Ovary (tissue), 3 donors: ENCODE measurements around the gene RTKN.

Experiments
- EP300 ChIP-seq: sonication (generic); formaldehyde crosslinking; IDR thresholded peaks from one replicate; pipeline ENCODE4 v1.6.1; 2017; ENCODE audit warnings: antibody characterized with exemption
- POLR2A ChIP-seq: fragments of 450-650 bp; IDR thresholded peaks from one replicate; pipeline ENCODE4 v1.6.1; 2017; ENCODE audit warnings: antibody characterized with exemption, mild to moderate bottlenecking, moderate library complexity
- TF ChIP-seq, protein P1 (sequence below), 3 donors: fragments of 450-650 bp in 2 of 3; fragments of 200-600 bp in 1 of 3; IDR thresholded peaks; one replicate each; pipeline versions ENCODE4 v1.5.1 to v1.8.0; 2016 to 2022; ENCODE audit warnings: antibody characterized with exemption in 3 of 3, mild to moderate bottlenecking in 1 of 3
- donor health status: DM: no; HTN: no; CAD: no.

DNA sequence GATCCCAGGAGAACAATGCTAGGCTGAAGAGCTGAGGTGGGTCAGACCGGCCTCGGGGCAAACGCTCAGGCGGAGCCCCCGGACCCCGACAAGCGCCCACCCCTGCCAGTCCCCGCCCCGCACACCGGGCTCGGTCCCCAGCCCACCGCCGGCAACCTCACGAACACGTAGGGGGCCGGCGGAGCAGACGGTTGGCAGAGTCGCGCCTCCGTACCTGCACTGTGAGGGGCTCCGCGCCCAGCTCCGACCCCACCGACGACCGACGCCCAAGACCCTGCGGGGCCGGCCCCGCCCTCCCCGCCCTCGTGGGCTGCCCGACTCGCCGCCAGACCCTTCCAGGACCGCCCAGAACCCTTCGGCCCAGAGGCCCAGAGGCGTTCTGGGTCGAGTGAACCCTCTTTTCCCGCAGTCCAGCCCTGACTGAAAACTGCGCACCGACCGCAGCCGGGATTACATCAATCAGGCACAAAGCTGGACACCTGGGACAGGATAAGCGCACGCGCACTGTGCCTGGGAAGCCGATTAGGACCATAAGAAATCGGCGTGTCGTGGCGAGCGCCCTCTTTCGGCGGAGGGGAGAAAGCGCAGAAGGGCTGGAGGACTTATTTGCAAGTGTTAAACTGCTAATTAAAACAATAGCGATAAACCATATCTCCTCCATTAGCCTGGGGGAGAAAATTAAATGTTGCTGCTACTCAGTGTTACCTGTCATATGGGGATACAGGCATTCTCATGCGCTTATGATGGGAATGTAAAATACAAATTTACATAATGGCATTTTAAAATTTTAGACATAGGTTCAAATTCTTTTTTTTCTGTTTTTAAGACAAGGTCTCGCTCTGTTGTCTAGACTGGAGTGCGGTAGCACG is 49.9 kb downstream of the RTKN start:
- TF ChIP-seq, protein P1, sequence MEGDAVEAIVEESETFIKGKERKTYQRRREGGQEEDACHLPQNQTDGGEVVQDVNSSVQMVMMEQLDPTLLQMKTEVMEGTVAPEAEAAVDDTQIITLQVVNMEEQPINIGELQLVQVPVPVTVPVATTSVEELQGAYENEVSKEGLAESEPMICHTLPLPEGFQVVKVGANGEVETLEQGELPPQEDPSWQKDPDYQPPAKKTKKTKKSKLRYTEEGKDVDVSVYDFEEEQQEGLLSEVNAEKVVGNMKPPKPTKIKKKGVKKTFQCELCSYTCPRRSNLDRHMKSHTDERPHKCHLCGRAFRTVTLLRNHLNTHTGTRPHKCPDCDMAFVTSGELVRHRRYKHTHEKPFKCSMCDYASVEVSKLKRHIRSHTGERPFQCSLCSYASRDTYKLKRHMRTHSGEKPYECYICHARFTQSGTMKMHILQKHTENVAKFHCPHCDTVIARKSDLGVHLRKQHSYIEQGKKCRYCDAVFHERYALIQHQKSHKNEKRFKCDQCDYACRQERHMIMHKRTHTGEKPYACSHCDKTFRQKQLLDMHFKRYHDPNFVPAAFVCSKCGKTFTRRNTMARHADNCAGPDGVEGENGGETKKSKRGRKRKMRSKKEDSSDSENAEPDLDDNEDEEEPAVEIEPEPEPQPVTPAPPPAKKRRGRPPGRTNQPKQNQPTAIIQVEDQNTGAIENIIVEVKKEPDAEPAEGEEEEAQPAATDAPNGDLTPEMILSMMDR (IDR thresholded peaks at IDR 0.05): peak; percentile 84 to 96 (median 91)
- TF ChIP-seq POLR2A: peak; percentile 43
- no peak for TF ChIP-seq EP300
